HepG2 (cell line): ENCODE measurements around the gene COL4A6. TPM values are rescaled to one million over a fixed set of nuclear protein-coding genes. Genes with fewer than 3 reads are reported as not detected.

Experiments used
- ATAC-seq: fragments of 200-7000 bp; cut with Tn5 transposase; 3 replicates; pipeline ENCODE4 v1.9.1; 2020; ENCODE audit warnings: mild to moderate bottlenecking, moderate library complexity
- BruUV-seq: library from RNA; stranded (reverse); fragments of 400-500 nt; replicated peaks from 2 replicates; lab custom pipeline; 2021; lab: Mats Ljungman, UMichigan
- CTCF ChIA-PET: fragments of 300-600 bp; formaldehyde crosslinking; extraction: SDS; loops from one replicate; lab custom pipeline; 2021; ENCODE audit warnings: low total read pairs, inconsistent platforms, low intra/inter-chr PET ratio; lab: Yijun Ruan, JAX
- POLR2A ChIA-PET: fragments of 350-600 bp; sonication (Branson Sonifier 250); formaldehyde crosslinking; loops from one replicate; lab custom pipeline; 2020; ENCODE audit warnings: antibody characterized with exemption, inconsistent platforms; lab: Yijun Ruan, JAX
- DNase-seq: peaks from one replicate; pipeline ENCODE4 v3.0.0-alpha.2; 2015; ENCODE audit warnings: low spot score
- FAIRE-seq: peaks from 3 replicates; lab custom pipeline; 2011; peaks lifted over from hg19 to GRCh38; lab: Jason Lieb, UNC
- H2AFZ ChIP-seq: one replicate; pipeline ENCODE4 v1.6.1; 2011; ENCODE audit warnings: low read length, inconsistent platforms
- H3K27ac ChIP-seq: fragments of 300-600 bp; 3 replicates; pipeline ENCODE4 v1.8.0; 2011; ENCODE audit warnings: mixed run types, mild to moderate bottlenecking, mixed read lengths, low read length, inconsistent platforms; ENCODE audit not compliant: insufficient read depth; ENCODE audit errors: extremely low read length
- H3K27me3 ChIP-seq, 2 experiments: fragments of 200-600 bp in 1 of 2; 2 replicates in 1 of 2; 3 replicates in 1 of 2; pipeline versions ENCODE4 v1.6.0 to v1.8.0; 2011; ENCODE audit warnings: low read length in 2 of 2, mild to moderate bottlenecking in 2 of 2, moderate library complexity in 2 of 2, inconsistent platforms in 1 of 2; ENCODE audit not compliant: insufficient read depth in 2 of 2, control insufficient read depth in 1 of 2
- H3K36me3 ChIP-seq, 2 experiments: fragments of 200-600 bp in 1 of 2; replicated peaks in 1 of 2; 2 replicates in 1 of 2; 3 replicates in 1 of 2; pipeline versions ENCODE4 v1.5.1 to v1.8.0; 2011; ENCODE audit warnings: low read length in 2 of 2, inconsistent platforms in 1 of 2; ENCODE audit not compliant: insufficient read depth in 2 of 2, control insufficient read depth in 1 of 2
- H3K4me1 ChIP-seq: 2 replicates; pipeline ENCODE4 v1.5.1; 2012; ENCODE audit warnings: low read length, inconsistent platforms; ENCODE audit not compliant: insufficient read depth
- H3K4me2 ChIP-seq: 2 replicates; pipeline ENCODE4 v1.6.0; 2011; ENCODE audit warnings: low read depth, low read length, inconsistent platforms
- H3K4me3 ChIP-seq, 3 experiments: fragments of 200-600 bp in 1 of 3; sonication (generic), shearing (Covaris generic) in 1 of 3; replicated peaks in 1 of 3; 2 replicates each; pipeline ENCODE4 v1.5.1; 2011 to 2016; ENCODE audit warnings: low read length in 3 of 3, inconsistent platforms in 2 of 3, low read depth in 2 of 3, mild to moderate bottlenecking in 2 of 3, control low read depth in 1 of 3, mixed read lengths in 1 of 3; ENCODE audit not compliant: insufficient read depth in 1 of 3
- H3K79me2 ChIP-seq: one replicate; pipeline ENCODE4 v1.6.1; 2011; ENCODE audit warnings: low read length, inconsistent platforms; ENCODE audit not compliant: insufficient read depth
- H3K9ac ChIP-seq: 2 replicates; pipeline ENCODE4 v1.6.0; 2011; ENCODE audit warnings: mild to moderate bottlenecking, low read depth, low read length, inconsistent platforms; ENCODE audit not compliant: insufficient read depth
- H3K9me3 ChIP-seq: 2 replicates; pipeline ENCODE4 v1.5.1; 2012; ENCODE audit warnings: mild to moderate bottlenecking, low read length
- H4K20me1 ChIP-seq: 2 replicates; pipeline ENCODE4 v1.6.0; 2011; ENCODE audit warnings: inconsistent platforms, mild to moderate bottlenecking, low read length, moderate library complexity; ENCODE audit not compliant: insufficient read depth
- DNMT3B ChIP-seq: conservative IDR thresholded peaks from 2 replicates; pipeline ENCODE4 v1.6.1; 2016; ENCODE audit warnings: missing biosample characterization, control low read depth
- EP300 ChIP-seq, 3 experiments: sonication (generic) in 1 of 3; formaldehyde crosslinking in 1 of 3; IDR thresholded peaks; 2 replicates each; pipeline versions ENCODE4 v1.5.1 to v1.6.1; 2011 to 2020; ENCODE audit warnings: low read depth in 2 of 3, low read length in 2 of 3, borderline replicate concordance in 1 of 3, improper control_type of control experiment in 1 of 3, mild to moderate bottlenecking in 1 of 3, missing genetic modification reagents in 1 of 3, moderate library complexity in 1 of 3
- FOXJ3 ChIP-seq: sonication (generic); formaldehyde crosslinking; IDR thresholded peaks from 2 replicates; pipeline ENCODE4 v1.4.0; 2020; ENCODE audit warnings: missing genetic modification reagents, mild to moderate bottlenecking, borderline replicate concordance
- KDM5B ChIP-seq: sonication (generic); formaldehyde crosslinking; IDR thresholded peaks from 2 replicates; pipeline ENCODE4 v1.4.0; 2020; ENCODE audit warnings: missing genetic modification reagents, mild to moderate bottlenecking, borderline replicate concordance
- NCOA5 ChIP-seq: sonication (generic); formaldehyde crosslinking; IDR thresholded peaks from 2 replicates; pipeline ENCODE4 v1.4.0; 2020; ENCODE audit warnings: missing genetic modification reagents
- PHF20 ChIP-seq: sonication (generic); formaldehyde crosslinking; IDR thresholded peaks from 2 replicates; pipeline ENCODE4 v1.5.0; 2020; ENCODE audit warnings: mild to moderate bottlenecking, missing genetic modification reagents
- PHF21A ChIP-seq: sonication (generic); formaldehyde crosslinking; IDR thresholded peaks from 2 replicates; pipeline ENCODE4 v1.5.0; 2020; ENCODE audit warnings: mild to moderate bottlenecking, missing genetic modification reagents
- PTBP1 ChIP-seq: fragments of 200-400 bp; formaldehyde crosslinking; IDR thresholded peaks from 2 replicates; pipeline ENCODE4 v1.6.1; 2018; ENCODE audit warnings: low read length, low read depth; ENCODE audit not compliant: poor library complexity, severe bottlenecking
- RFX1 ChIP-seq: fragments of 450-650 bp; IDR thresholded peaks from 2 replicates; pipeline ENCODE4 v1.6.1; 2017
- RORA ChIP-seq: sonication (generic); formaldehyde crosslinking; IDR thresholded peaks from 2 replicates; pipeline ENCODE4 v1.5.0; 2020; ENCODE audit warnings: mild to moderate bottlenecking, missing genetic modification reagents, moderate library complexity
- SMAD9 ChIP-seq: sonication (generic); formaldehyde crosslinking; IDR thresholded peaks from 2 replicates; pipeline ENCODE4 v1.5.1; 2020; ENCODE audit warnings: mild to moderate bottlenecking, missing genetic modification reagents
- TEAD3 ChIP-seq: optimal IDR thresholded peaks from 2 replicates; pipeline ENCODE3; 2016; ENCODE audit warnings: borderline replicate concordance
- THAP7 ChIP-seq: sonication (generic); formaldehyde crosslinking; IDR thresholded peaks from 2 replicates; pipeline ENCODE4 v1.8.1; 2023; ENCODE audit warnings: mild to moderate bottlenecking, missing genetic modification reagents
- THAP9 ChIP-seq: sonication (generic); formaldehyde crosslinking; IDR thresholded peaks from 2 replicates; pipeline ENCODE4; 2020; ENCODE audit warnings: missing genetic modification reagents, mild to moderate bottlenecking, borderline replicate concordance
- ZBTB49 ChIP-seq: sonication (generic); formaldehyde crosslinking; IDR thresholded peaks from 2 replicates; pipeline ENCODE4 v1.4.0; 2020; ENCODE audit warnings: missing genetic modification reagents, borderline replicate concordance
- ZNF552 ChIP-seq: sonication (generic); formaldehyde crosslinking; IDR thresholded peaks from 2 replicates; pipeline ENCODE4 v1.9.0; 2022; ENCODE audit warnings: missing genetic modification reagents, mild to moderate bottlenecking, borderline replicate concordance
- ZNF83 ChIP-seq: sonication (generic); formaldehyde crosslinking; IDR thresholded peaks from 2 replicates; pipeline ENCODE4 v1.4.0; 2020; ENCODE audit warnings: missing genetic modification reagents, mild to moderate bottlenecking, borderline replicate concordance
- WGBS: methylation state at CpG from one replicate; pipeline ENCODE4 v1.1.6; 2017; ENCODE audit warnings: low lambda C conversion rate; 5-methylcytosine and 5-hydroxymethylcytosine counted together
- in situ Hi-C: cut with HindIII; loops from 2 replicates; pipeline ENCODE4 v1.10.0; 2017; ENCODE audit warnings: low pct_unique_long_range_greater_than_20kb; ENCODE audit not compliant: extremely low pct_ligation_motif_present
- intact Hi-C: fragments of 100-400 bp; cut with micrococcal nuclease; formaldehyde crosslinking; loops from one replicate; pipeline ENCODE4 v1.10.0; 2022; ENCODE audit not compliant: unreplicated experiment
- polyA plus RNA-seq, 8 experiments: library from polyadenylated mRNA; depleted of rRNA in 3 of 8; stranded (reverse) in 7 of 8; unstranded in 1 of 8; fragments of >200 nt; fragmentation: Illumina TruSeq in 4 of 8; extraction: Trizol in 4 of 8; gene quantifications; 2 replicates each; pipeline versions ENCODE4 v1.2.1 to v1.2.3, GENCODE V29; 2011 to 2016; ENCODE audit warnings: low read depth in 4 of 8, missing spikeins in 1 of 8, mixed read lengths in 1 of 8; ENCODE audit not compliant: insufficient read depth in 1 of 8
- total RNA-seq, 5 experiments: library from RNA; depleted of rRNA; stranded (reverse); fragments of >200 nt; fragmentation: Illumina TruSeq; extraction: Trizol; gene quantifications; 2 replicates each; pipeline ENCODE4 v1.2.3, GENCODE V29; 2016; ENCODE audit warnings: low read depth in 1 of 5

COL4A6 gene
- total and polyA plus RNA-seq, 2 of the 13 experiments (the other 11 are each of a cell fraction or from before 2014, with no cell fraction given), result 4.5 to 8.2 TPM

- TF ChIP-seq SMAD9 (CRISPR knock-in tag), result no peak
- TF ChIP-seq NCOA5 (CRISPR knock-in tag), result no peak
- no peak for TF ChIP-seq PTBP1
- TF ChIP-seq, all 625 proteins: peak for 0
Measured at GRCh38 chrX:108267557-108267956, 170.7 kb downstream of the COL4A6 start (continued).

GRCh38 chrX:108264376-108264775 lies 173.8 kb downstream of the COL4A6 start:
- ChIA-PET CTCF (no interaction called here), POLR2A (interaction anchor here (1.9 kb wide), 1 partner anchor 35 kb away, joined by 6 read pairs; no protein-coding TSS in a partner anchor)
- no peak for FAIRE-seq
- H3K27ac ChIP-seq, result peak overlapping the region; percentile 49
- intact Hi-C loops (loop anchor here (5.0 kb wide), 1 partner anchor 33 kb away; no protein-coding TSS in a partner anchor), in situ Hi-C loops (no loop called here)
- DNase-seq, result peak; percentile 49
- no peaks in the 10 kb centered on the region for H3K79me2 ChIP-seq
- ATAC-seq, result peak; percentile 56; the same call in 2 of the 3 replicates
- no peaks in the 10 kb centered on the region for H3K27me3 ChIP-seq
- peak overlapping the region; percentile 45; the same call in 1 of the 2 replicates for H3K4me2 ChIP-seq
- H2AFZ ChIP-seq, result no peak overlapping the region
- 21% methylated on average over 2 of the region's 2 CpGs for WGBS
- H3K9ac ChIP-seq, result peak overlapping the region; percentile 43; the same call in 1 of the 2 replicates
- BruUV-seq, result no TSS peak
- H3K4me1 ChIP-seq, result peaks cover 56% of the 10 kb centered on the region
- no peak overlapping the region for H3K4me3 ChIP-seq
- H3K9me3 ChIP-seq, result no peaks in the 10 kb centered on the region
- H3K36me3 ChIP-seq, result no peaks in the 10 kb centered on the region
- H4K20me1 ChIP-seq, result no peaks in the 10 kb centered on the region
- TF ChIP-seq RFX1 (no peak), PHF20 (no peak), EP300 (IDR thresholded peaks at IDR 0.05; ENCODE audit: low read depth in 2 of 2, low read length in 2 of 2) (no peak), EP300 (CRISPR knock-in tag; IDR thresholded peaks at IDR 0.05; ENCODE audit: borderline replicate concordance) (no peak), ZBTB49 (CRISPR knock-in tag) (no peak), THAP9 (CRISPR knock-in tag) (no peak), FOXJ3 (CRISPR knock-in tag) (no peak), PHF21A (CRISPR knock-in tag) (no peak), RORA (CRISPR knock-in tag) (no peak), DNMT3B (CRISPR knock-in tag) (no peak), ZNF552 (CRISPR knock-in tag) (no peak), KDM5B (CRISPR knock-in tag) (no peak), TEAD3 (CRISPR knock-in tag) (peak; percentile 36), THAP7 (CRISPR knock-in tag) (no peak), ZNF83 (CRISPR knock-in tag) (no peak)
